CD8-positive, alpha-beta memory T cell (primary cell): Measurements from ENCODE around the gene FAM53A. TPM values are rescaled to one million over a fixed set of nuclear protein-coding genes. Genes with fewer than 3 reads are reported as not detected.
"Not testable (repeated sequence)": the region's sequence is repeated elsewhere in the genome, so short reads cannot be mapped to it uniquely, and the experiment has no call there.

Experiments
- CTCF ChIA-PET: fragments of 350-600 bp; sonication (Branson Sonifier 250); formaldehyde crosslinking; loops from one replicate; lab custom pipeline; 2021; ENCODE audit warnings: antibody characterized with exemption; lab: Charles Lee
- POLR2A ChIA-PET: fragments of 350-600 bp; sonication (Branson Sonifier 250); formaldehyde crosslinking; loops from one replicate; lab custom pipeline; 2021; ENCODE audit warnings: antibody characterized with exemption; lab: Charles Lee
- DNase-seq, 5 donors: peaks; one replicate each; pipeline versions ENCODE4 v3.0.0 to v3.0.0-alpha.2; 2020 to 2022; ENCODE audit warnings: mixed read lengths in 1 of 5
- H3K27ac ChIP-seq: one replicate; pipeline ENCODE4 v1.7.0; 2013; ENCODE audit warnings: low read depth, mild to moderate bottlenecking, low read length, moderate library complexity
- H3K27me3 ChIP-seq: 2 replicates; pipeline ENCODE4 v1.7.0; 2013; ENCODE audit warnings: low read length, mild to moderate bottlenecking; ENCODE audit not compliant: insufficient read depth, poor library complexity, severe bottlenecking
- H3K36me3 ChIP-seq: 2 replicates; pipeline ENCODE4 v1.7.0; 2013; ENCODE audit warnings: mild to moderate bottlenecking, low read length, moderate library complexity; ENCODE audit not compliant: insufficient read depth
- H3K4me1 ChIP-seq: 2 replicates; pipeline ENCODE4 v1.7.0; 2013; ENCODE audit warnings: mild to moderate bottlenecking, low read length, moderate library complexity; ENCODE audit not compliant: insufficient read depth
- H3K4me3 ChIP-seq: 2 replicates; pipeline ENCODE4 v1.7.0; 2013; ENCODE audit warnings: mild to moderate bottlenecking, low read length
- H3K9me3 ChIP-seq: 2 replicates; pipeline ENCODE4 v1.7.0; 2013; ENCODE audit warnings: mild to moderate bottlenecking, low read length
- H3K27ac Mint-ChIP-seq, 8 donors: one replicate each; pipeline ENCODE4 v1.8.0; 2020 to 2021; ENCODE audit warnings: mixed read lengths in 8 of 8, mild to moderate bottlenecking in 6 of 8, inconsistent platforms in 3 of 8, moderate library complexity in 3 of 8
- H3K27me3 Mint-ChIP-seq, 2 donors: one replicate each; pipeline ENCODE4 v1.8.0; 2020 to 2021; ENCODE audit warnings: mixed read lengths in 2 of 2, mild to moderate bottlenecking in 1 of 2, moderate library complexity in 1 of 2
- H3K36me3 Mint-ChIP-seq, 3 donors: one replicate each; pipeline ENCODE4 v1.8.0; 2020 to 2021; ENCODE audit warnings: mixed read lengths in 3 of 3, inconsistent platforms in 1 of 3, mild to moderate bottlenecking in 1 of 3
- H3K4me1 Mint-ChIP-seq, 3 donors: one replicate each; pipeline ENCODE4 v1.8.0; 2020 to 2021; ENCODE audit warnings: mixed read lengths in 3 of 3, inconsistent platforms in 1 of 3, mild to moderate bottlenecking in 1 of 3
- H3K4me3 Mint-ChIP-seq, 7 donors: one replicate each; pipeline ENCODE4 v1.8.0; 2020 to 2021; ENCODE audit warnings: mixed read lengths in 7 of 7, mild to moderate bottlenecking in 6 of 7, moderate library complexity in 4 of 7, inconsistent platforms in 2 of 7
- H3K9me3 Mint-ChIP-seq, 5 donors: one replicate each; pipeline ENCODE4 v1.8.0; 2020 to 2022; ENCODE audit warnings: mixed read lengths in 5 of 5, mild to moderate bottlenecking in 3 of 5, moderate library complexity in 2 of 5, inconsistent platforms in 1 of 5
- polyA plus RNA-seq: library from polyadenylated mRNA; unstranded; fragments of 300-500 nt; fragmentation: Illumina TruSeq; gene quantifications from one replicate; pipeline ENCODE4 v1.2.3, GENCODE V29; 2021
- total RNA-seq, 2 experiments: library from RNA; stranded (reverse); gene quantifications; one replicate each; pipeline ENCODE4 v1.2.3, GENCODE V29; 2021

The FAM53A gene
- total and polyA plus RNA-seq, 3 experiments from 2014 or later: 0.82 to 1.9 (median 1.5) TPM

DNA sequence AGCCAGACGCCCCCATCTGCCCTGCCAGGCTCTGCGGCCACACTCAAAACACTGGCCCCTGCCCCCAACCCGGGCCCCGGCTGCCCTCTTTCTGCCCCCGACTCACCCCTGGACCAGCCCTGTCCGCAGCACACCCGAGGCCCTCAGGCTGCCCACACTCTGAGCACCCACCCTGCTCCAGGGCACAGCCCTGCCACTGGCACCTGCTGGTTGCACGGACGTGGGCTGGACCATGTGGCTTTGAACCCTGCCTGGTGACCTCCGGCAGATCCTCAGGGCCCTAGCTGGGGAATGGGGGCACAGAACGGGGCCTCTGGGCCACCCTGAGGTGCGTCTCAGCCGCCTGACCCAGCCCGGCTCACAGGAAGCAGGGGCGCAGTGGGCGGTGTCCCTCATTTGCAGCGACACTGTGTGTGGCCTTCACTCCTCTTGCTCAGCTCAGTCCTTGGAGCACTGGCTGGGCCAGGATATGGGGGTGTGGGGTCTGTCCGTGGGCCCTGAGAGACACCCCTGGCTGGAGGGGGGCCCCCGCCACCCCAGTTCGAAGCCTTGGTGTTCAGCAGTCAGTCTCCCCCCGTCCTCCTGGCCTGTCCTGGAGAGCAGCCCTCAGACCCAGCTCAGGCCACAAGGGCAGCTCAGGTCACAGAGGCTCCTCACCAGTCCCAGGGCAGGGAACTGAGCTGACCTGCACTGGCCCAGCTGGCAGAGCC is 73.2 kb downstream of the FAM53A start:
- no peak for DNase-seq
- H3K36me3 ChIP-seq: no peaks in the 10 kb centered on the region
- Mint-ChIP-seq H3K4me1 (peaks cover 22 to 32% (median 31%) of the 10 kb centered on the region in 3 donors), H3K27ac (peak overlapping the region in 1 of 8 donors; percentile 54), H3K36me3 (no peaks in the 10 kb centered on the region), H3K9me3 (peaks cover 0 to 5% (median 0%) of the 10 kb centered on the region in 5 donors), H3K27me3 (peaks cover 0 to 2% of the 10 kb centered on the region in 2 donors), H3K4me3 (no peak overlapping the region)
- peaks cover 17% of the 10 kb centered on the region for H3K4me1 ChIP-seq
- H3K27me3 ChIP-seq: no peaks in the 10 kb centered on the region
- no peak overlapping the region for H3K27ac ChIP-seq
- no peak overlapping the region for H3K4me3 ChIP-seq
- no peaks in the 10 kb centered on the region for H3K9me3 ChIP-seq
- ChIA-PET CTCF (no interaction called here), POLR2A (no interaction called here)

DNA sequence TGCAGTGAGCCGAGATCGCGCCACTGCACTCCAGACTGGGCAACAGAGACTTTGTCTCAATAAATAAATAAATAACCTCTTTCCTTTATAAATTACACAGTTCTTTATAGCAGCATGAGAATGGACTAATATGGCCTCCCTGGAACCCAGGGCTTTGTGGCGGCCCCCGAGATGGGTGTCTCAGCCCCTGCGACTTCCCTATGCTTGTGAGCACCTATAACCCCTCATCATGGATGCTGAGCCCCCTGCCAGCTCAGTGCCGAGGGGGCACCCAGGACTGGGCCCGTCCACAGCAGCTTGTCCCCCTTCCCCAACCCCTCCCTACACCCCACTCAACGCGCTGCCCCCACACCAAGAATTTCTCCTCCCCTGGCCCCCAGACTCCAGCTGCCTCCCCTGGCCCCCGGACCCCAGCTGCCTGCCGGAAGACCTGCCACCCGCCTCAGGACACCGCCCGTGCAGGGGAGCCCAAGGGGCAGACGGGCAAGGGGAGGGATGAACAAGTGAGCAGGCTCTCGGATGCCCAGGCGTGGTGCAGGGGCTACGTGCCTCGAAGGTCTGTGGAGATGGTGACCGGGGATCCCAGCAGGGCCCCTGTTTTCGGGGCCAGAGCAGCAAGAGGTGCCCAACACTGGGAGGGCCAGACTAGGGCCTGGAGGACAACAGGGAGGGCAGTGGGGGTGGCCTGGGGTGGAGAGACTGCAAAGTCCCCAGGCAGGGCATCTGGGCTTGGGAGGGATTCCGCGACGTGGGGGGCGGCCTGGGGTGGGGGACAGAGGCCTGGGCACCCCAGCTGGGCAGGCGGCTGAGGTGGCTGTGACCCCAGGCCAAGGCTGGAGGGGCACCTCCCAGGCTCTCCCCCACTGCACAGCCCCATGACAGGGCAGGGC is 74.0 kb downstream of the FAM53A start:
- Mint-ChIP-seq H3K4me3 (no peak overlapping the region), H3K27ac (peak overlapping the region in 1 of 8 donors; percentile 43), H3K9me3 (peaks cover 0 to 5% (median 0%) of the 10 kb centered on the region in 5 donors), H3K36me3 (no peaks in the 10 kb centered on the region), H3K4me1 (peaks cover 22 to 32% (median 31%) of the 10 kb centered on the region in 3 donors), H3K27me3 (no peaks in the 10 kb centered on the region)
- peaks cover 17% of the 10 kb centered on the region for H3K4me1 ChIP-seq
- H3K9me3 ChIP-seq: no peaks in the 10 kb centered on the region
- DNase-seq: no peak
- POLR2A ChIA-PET: no interaction called here
- no peaks in the 10 kb centered on the region for H3K27me3 ChIP-seq
- H3K27ac ChIP-seq: no peak overlapping the region
- CTCF ChIA-PET: no interaction called here
- no peak overlapping the region for H3K4me3 ChIP-seq
- H3K36me3 ChIP-seq: no peaks in the 10 kb centered on the region

DNA sequence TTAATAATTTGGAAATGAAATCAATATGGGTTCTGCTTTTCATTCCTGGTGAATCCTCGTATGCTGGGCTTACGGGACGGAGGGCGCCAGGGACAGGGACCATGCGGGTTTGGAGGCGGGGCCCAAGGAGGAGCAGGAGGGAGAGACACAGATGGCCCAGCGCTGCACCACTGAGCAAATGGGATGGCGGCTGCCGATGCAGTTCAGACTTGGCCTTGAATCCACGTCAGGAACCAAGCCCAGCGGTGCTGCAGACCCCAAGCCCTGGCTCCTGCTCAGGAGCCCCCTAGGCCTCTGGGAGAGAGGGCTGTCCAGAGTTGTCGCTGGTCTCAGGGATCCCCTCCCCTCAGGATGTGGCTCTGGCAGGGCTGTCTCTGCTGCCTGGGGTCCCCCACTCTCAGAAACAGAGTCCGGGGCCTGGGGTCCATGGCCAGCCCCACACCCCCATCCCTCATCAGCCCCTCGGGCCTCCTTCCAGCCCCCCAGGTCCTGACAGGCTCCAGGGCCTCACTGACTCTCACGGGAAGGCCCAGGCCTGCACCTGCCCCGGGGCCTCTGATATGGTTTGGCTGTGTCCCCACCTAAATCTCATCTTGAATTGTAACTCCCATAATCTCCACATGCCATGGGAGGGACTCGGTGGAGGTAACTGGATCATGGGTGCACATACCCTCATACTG is 75.2 kb downstream of the FAM53A start:
- H3K9me3 Mint-ChIP-seq: no peaks in the 10 kb centered on the region
- Histone ChIP-seq H3K36me3 (no peaks in the 10 kb centered on the region), H3K4me3 (no peak overlapping the region), H3K27ac (no peak overlapping the region), H3K9me3 (no peaks in the 10 kb centered on the region), H3K4me1 (peaks cover 26% of the 10 kb centered on the region), H3K27me3 (no peaks in the 10 kb centered on the region)
- H3K27me3 Mint-ChIP-seq: no peaks in the 10 kb centered on the region
- peak in 1 of 5 donors; percentile 39 for DNase-seq
- peaks cover 19 to 34% (median 31%) of the 10 kb centered on the region in 3 donors for H3K4me1 Mint-ChIP-seq
- peak overlapping the region in 3 of 8 donors; percentile 12 to 50 (median 43) for H3K27ac Mint-ChIP-seq
- CTCF ChIA-PET: no interaction called here
- POLR2A ChIA-PET: no interaction called here
- no peaks in the 10 kb centered on the region for H3K36me3 Mint-ChIP-seq
- no peak overlapping the region for H3K4me3 Mint-ChIP-seq

DNA sequence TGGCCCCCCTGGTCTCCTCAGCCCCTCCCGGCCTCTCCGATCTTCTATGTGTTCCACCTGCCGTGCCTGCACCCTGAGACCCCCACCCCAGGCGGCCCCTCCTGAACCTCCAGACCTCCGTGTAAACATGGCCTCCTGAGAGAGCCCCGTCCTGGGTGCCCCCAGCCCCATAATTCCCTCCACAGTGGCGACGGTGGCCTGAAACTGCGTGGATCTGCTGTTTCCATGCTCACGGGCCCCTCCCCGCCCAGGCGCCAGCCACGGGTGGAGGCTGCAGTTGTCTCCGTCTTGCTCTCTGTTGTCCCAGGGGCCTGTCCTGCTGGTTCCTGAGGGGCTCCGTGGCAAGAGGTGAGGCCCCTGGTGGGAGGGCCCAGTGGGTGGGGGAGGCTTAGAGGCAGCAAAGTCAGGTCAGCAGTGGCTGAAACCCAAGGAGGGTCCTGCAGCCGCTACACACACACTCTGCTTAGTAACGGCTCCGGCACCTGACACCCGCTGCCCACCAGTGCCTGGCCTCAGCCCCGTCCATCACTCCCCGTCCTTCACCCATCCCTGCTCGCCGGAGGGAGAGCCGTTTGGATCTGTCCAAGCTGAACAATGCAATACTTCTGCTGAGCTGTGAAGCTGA is 75.8 kb downstream of the FAM53A start:
- no peaks in the 10 kb centered on the region for H3K27me3 Mint-ChIP-seq
- Histone ChIP-seq H3K27ac (no peak overlapping the region), H3K36me3 (no peaks in the 10 kb centered on the region), H3K27me3 (no peaks in the 10 kb centered on the region), H3K4me3 (no peak overlapping the region), H3K4me1 (peaks cover 26% of the 10 kb centered on the region), H3K9me3 (no peaks in the 10 kb centered on the region)
- H3K36me3 Mint-ChIP-seq: no peaks in the 10 kb centered on the region
- ChIA-PET CTCF (no interaction called here), POLR2A (no interaction called here)
- peaks cover 16 to 31% (median 24%) of the 10 kb centered on the region in 3 donors for H3K4me1 Mint-ChIP-seq
- H3K4me3 Mint-ChIP-seq: no peak overlapping the region
- DNase-seq: peak in 1 of 5 donors; percentile 24
- H3K9me3 Mint-ChIP-seq: no peaks in the 10 kb centered on the region
- H3K27ac Mint-ChIP-seq: peak overlapping the region in 2 of 8 donors; percentile 12 to 50

DNA sequence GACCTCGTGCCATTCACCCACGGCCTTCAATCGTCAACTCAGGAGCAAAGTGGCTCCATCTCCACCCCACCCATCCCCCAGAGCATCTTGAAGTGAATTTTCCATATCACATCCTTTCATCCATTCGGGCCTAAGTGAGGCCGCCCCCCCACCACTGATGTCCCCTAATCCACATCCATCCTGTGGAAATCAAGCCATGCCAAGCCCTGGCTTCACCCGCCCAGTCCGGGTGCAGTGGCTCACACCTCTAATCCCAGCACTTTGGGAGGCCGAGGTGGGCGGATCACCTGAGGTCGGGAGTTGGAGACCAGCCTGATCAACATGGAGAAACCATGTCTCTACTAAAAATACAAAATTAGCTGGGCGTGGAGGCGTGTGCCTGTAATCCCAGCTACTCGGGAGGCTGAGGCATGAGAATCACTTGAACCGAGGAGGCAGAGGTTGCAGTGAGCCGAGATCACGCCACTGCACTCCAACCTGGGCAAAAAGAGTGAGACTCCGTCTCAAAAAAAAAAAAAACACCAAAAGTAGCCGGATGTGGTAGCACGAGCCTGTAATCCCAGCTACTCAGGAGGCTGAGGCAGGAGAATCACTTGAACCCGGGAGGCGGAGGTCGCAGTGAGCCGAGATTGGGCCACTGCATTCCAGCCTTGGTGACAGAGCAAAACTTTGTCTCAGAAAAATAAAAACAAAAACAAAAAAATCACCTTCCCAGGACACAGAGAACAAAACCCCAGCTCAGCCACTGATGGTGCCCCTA is 76.5 kb downstream of the FAM53A start:
- peak overlapping the region in 1 of 8 donors; percentile 27 for H3K27ac Mint-ChIP-seq
- H3K36me3 Mint-ChIP-seq, H3K27me3 ChIP-seq, H3K27ac ChIP-seq, H3K36me3 ChIP-seq, H3K27me3 Mint-ChIP-seq, H3K4me3 ChIP-seq, H3K9me3 ChIP-seq, POLR2A ChIA-PET, CTCF ChIA-PET, H3K9me3 Mint-ChIP-seq: not testable (repeated sequence)
- peaks cover 26% of the 10 kb centered on the region for H3K4me1 ChIP-seq
- H3K4me3 Mint-ChIP-seq: peak overlapping the region in 1 of 7 donors; percentile 84
- peaks cover 16 to 34% (median 23%) of the 10 kb centered on the region in 3 donors for H3K4me1 Mint-ChIP-seq
- peak in 1 of 5 donors; percentile 11 for DNase-seq

DNA sequence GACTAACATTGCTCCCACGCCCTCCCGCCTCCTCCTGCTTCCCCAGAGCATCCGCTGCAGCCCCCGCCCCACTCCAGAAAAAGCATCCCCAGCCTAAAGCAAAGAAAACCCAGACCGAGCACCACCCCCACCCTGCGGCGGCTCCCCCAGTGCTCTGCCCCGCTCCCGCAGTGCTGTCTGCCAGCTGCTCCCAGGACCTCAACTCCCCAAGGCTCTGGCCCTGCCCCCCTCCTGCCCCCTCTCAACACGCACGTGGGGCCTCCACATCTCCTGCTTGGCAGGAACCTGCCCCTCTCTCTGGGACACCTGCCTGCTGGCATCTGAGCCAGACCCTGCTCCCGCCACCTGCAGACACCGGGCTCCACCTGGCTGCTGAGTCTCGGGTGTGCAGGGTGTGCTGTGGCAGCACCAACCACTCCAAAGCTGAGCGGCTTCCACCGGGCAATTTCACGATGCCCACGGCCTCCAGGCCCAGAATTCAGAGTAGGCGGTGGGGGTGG is 79.4 kb downstream of the FAM53A start:
- no peaks in the 10 kb centered on the region for H3K9me3 ChIP-seq
- DNase-seq: peak in 3 of 5 donors; percentile 56 to 80 (median 59)
- H3K27me3 Mint-ChIP-seq: no peaks in the 10 kb centered on the region
- H3K27ac Mint-ChIP-seq: peak overlapping the region in 5 of 8 donors; percentile 39 to 90 (median 84)
- peak overlapping the region; percentile 37 for H3K4me3 ChIP-seq
- H3K27me3 ChIP-seq: no peaks in the 10 kb centered on the region
- H3K36me3 Mint-ChIP-seq: no peaks in the 10 kb centered on the region
- peaks cover 16 to 38% (median 23%) of the 10 kb centered on the region in 3 donors for H3K4me1 Mint-ChIP-seq
- ChIA-PET POLR2A (interaction anchor here (1.0 to 1.7 kb wide), 6 partner anchors 25 to 1267 kb away, joined by 3 to 6 read pairs (median 4); partner anchors contain the start of genes CTBP1 and ZNF141), CTCF (interaction anchor here (0.7 to 3.0 kb wide), 26 partner anchors 10 to 473 kb away, joined by 3 to 34 read pairs (median 4); partner anchors contain the start of genes MAEA and UVSSA)
- H3K9me3 Mint-ChIP-seq: no peaks in the 10 kb centered on the region
- H3K27ac ChIP-seq: peak overlapping the region; percentile 31
- peak overlapping the region; percentile 52 to 88 (median 80) for H3K4me3 Mint-ChIP-seq
- H3K36me3 ChIP-seq: no peaks in the 10 kb centered on the region
- H3K4me1 ChIP-seq: peaks cover 26% of the 10 kb centered on the region
